ENCODE measurements around the gene ZNF846. TPM values are rescaled to one million over a fixed set of nuclear protein-coding genes. Genes with fewer than 3 reads are reported as not detected.

The ZNF846 gene
- total RNA-seq, 4 donors from 2014 or later, result 11.7 to 24.4 (median 20.9) TPM

DNA sequence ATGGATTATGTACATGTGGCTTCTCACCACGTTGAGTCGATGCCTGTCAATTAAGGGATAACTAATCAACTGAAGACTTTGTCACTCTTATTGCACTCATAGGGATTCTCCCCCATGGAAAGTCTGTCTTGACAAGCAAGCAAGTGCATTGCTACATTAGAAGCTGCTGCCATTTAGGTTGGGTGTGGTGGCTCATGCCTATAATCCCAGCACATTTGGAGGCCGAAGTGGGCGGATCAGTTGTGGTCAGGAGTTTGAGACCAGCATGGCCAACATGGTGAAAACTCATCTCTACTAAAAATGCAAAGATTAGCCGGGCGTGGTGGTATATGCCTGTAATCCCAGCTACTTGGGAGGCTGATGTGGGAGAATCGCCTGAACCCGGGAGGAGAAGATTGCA lies 18.3 kb upstream of the ZNF846 start:
- TF ChIP-seq, protein P1, sequence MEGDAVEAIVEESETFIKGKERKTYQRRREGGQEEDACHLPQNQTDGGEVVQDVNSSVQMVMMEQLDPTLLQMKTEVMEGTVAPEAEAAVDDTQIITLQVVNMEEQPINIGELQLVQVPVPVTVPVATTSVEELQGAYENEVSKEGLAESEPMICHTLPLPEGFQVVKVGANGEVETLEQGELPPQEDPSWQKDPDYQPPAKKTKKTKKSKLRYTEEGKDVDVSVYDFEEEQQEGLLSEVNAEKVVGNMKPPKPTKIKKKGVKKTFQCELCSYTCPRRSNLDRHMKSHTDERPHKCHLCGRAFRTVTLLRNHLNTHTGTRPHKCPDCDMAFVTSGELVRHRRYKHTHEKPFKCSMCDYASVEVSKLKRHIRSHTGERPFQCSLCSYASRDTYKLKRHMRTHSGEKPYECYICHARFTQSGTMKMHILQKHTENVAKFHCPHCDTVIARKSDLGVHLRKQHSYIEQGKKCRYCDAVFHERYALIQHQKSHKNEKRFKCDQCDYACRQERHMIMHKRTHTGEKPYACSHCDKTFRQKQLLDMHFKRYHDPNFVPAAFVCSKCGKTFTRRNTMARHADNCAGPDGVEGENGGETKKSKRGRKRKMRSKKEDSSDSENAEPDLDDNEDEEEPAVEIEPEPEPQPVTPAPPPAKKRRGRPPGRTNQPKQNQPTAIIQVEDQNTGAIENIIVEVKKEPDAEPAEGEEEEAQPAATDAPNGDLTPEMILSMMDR (IDR thresholded peaks at IDR 0.05; ENCODE audit: low read depth), result no peak

GRCh38 chr19:9786342-9786741 lies 17.8 kb upstream of the ZNF846 start:
- TF ChIP-seq, protein P1 (IDR thresholded peaks at IDR 0.05; ENCODE audit: low read depth), result no peak

- TF ChIP-seq, protein P1 (IDR thresholded peaks at IDR 0.05; ENCODE audit: low read depth), result no peak
Observed at GRCh38 chr19:9785367-9786331, 17.1 kb upstream of the ZNF846 start.

DNA sequence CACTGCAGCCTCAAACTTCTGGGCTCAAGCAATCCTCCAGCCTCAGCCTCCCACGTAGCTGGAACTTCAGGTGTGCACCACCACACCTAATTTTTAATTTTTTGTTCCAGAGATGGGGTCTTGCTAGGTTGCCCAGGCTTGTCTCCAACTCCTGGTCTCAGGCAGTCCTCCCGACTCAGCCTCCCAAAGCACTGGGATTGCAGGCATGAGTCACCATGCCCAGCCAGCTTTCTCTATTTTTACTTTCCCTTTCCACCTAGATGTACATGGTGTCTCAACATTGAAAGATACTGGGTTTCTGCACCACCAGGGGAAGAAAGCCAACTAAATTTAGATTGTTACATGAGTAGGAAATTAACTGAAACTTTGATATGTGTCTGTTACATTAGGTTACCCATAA lies 13.8 kb upstream of the ZNF846 start:
- TF ChIP-seq, protein P1 (IDR thresholded peaks at IDR 0.05; ENCODE audit: low read depth), result no peak

DNA sequence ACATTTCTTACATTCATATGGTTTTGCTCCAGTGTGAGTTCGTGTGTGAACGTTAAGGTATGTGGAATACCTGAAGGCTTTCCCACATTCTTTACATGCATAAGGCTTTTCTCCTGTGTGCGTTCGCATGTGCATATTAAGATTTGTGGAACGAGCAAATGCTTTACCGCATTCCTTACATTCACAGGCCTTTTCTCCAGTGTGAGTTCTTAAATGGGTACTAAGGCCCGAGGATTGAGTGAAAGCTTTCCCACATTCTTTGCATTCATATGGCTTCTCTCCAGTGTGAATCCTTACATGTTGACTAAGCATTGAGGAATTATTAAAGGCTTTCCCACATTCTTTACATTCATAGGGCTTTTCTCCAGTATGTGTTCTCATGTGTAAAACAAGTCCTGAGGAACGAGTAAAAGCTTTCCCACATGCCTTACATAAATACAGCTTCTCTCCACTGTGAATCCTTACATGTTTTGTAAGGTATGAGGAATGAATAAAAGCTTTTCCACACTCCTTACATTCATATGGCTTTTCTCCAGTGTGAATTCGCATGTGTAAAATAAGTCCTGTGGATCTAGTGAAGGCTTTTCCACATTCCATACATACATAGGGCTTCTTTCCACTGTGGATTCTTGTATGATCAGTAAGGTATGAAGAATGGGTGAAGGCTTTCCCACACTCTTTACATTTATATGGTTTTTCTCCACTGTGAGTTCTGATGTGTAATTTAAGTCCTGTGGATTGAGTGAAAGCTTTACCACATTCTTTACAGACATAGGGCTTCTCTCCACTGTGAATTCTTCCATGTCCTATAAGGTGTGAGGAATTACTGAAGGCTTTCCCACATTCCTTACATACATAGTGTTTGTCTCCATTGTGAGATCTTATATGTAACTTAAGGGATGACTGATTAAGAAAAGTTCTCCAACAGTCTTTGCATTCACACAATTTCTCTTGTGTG lies 10.7 kb downstream of the ZNF846 start:
- TF ChIP-seq, protein P1 (IDR thresholded peaks at IDR 0.05; ENCODE audit: low read depth), result no peak

DNA sequence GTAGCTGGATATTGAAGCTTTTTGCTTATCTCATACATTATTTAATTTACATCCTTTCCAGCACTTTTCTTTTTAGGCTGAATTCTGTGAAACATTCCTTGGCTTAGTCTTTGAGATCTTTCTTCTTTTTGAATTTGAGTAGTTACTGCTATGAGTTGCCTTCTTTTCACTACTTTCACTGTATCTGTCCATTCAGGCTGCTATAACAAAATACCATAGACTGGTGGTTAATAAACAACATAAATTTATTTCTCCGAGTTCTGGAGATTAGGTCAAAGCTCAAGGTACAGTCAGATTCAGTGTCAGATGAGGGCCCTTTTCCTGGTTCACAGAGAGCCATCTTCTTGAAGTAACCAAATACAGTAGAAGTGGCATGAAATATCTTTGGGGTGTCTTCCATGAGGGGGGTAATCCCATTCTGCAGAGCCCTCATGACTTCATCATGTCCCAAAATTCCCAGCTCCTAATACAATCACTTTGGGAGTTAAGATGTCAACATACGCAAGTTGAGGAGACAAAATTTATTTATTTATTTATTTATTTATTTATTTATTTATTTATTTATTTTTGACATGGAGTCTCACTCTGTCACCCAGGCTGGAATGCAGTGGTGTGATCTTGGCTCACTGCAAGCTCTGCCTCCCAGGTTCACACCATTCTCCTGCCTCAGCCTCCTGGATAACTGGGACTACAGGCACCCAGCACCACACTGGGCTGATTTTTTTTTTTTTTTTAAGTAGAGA lies 15.7 kb downstream of the ZNF846 start:
- TF ChIP-seq, protein P1 (IDR thresholded peaks at IDR 0.05; ENCODE audit: low read depth), result no peak
